Nephron (organoid): ENCODE data around the gene DOC2A.
"Not testable (repeated sequence)": the region's sequence is repeated elsewhere in the genome, so short reads cannot be mapped to it uniquely, and the experiment has no call there.

Source experiments
- H3K27ac Mint-ChIP-seq, 3 experiments: 2 replicates each; pipeline ENCODE4 v1.8.0; 2020; ENCODE audit warnings: mixed read lengths in 3 of 3, mild to moderate bottlenecking in 2 of 3, moderate library complexity in 1 of 3
- H3K27me3 Mint-ChIP-seq: 2 replicates; pipeline ENCODE4 v1.8.0; 2021; ENCODE audit warnings: low read depth, mild to moderate bottlenecking, moderate library complexity, mixed read lengths
- H3K36me3 Mint-ChIP-seq: 2 replicates; pipeline ENCODE4 v1.8.0; 2020; ENCODE audit warnings: low read depth, mixed read lengths
- H3K4me1 Mint-ChIP-seq: 2 replicates; pipeline ENCODE4 v1.8.0; 2020; ENCODE audit warnings: mixed read lengths
- H3K4me3 Mint-ChIP-seq, 3 experiments: 2 replicates each; pipeline ENCODE4 v1.8.0; 2020; ENCODE audit warnings: mild to moderate bottlenecking in 3 of 3, mixed read lengths in 3 of 3, moderate library complexity in 2 of 3
- H3K9me3 Mint-ChIP-seq: 2 replicates; pipeline ENCODE4 v1.8.0; 2020; ENCODE audit warnings: mixed read lengths
- CTCF ChIP-seq, 3 experiments: fragments of 200-600 bp; sonication (generic); IDR thresholded peaks; one replicate each; pipeline ENCODE4 v1.5.0; 2021; ENCODE audit warnings: antibody characterized with exemption in 3 of 3; ENCODE audit not compliant: unreplicated experiment in 3 of 3

Gene DOC2A

GRCh38 chr16:29961127-29961478 lies 49.7 kb downstream of the DOC2A start:
- no peaks in the 10 kb centered on the region for H3K9me3 Mint-ChIP-seq
- H3K27ac Mint-ChIP-seq, result peak overlapping the region; percentile 70 to 95 (median 89)
- H3K4me3 Mint-ChIP-seq, result peak overlapping the region; percentile 85 to 92 (median 88)
- H3K36me3 Mint-ChIP-seq, result peaks cover 16% of the 10 kb centered on the region
- no peaks in the 10 kb centered on the region for H3K27me3 Mint-ChIP-seq
- TF ChIP-seq CTCF (IDR thresholded peaks at IDR 0.05; ENCODE audit: unreplicated experiment in 3 of 3), result no peak
- H3K4me1 Mint-ChIP-seq, result peaks cover 12% of the 10 kb centered on the region

- peaks cover 12% of the 10 kb centered on the region for H3K4me1 Mint-ChIP-seq
- not testable (repeated sequence) for H3K9me3 Mint-ChIP-seq, H3K27ac Mint-ChIP-seq, H3K27me3 Mint-ChIP-seq
- peaks cover 11% of the 10 kb centered on the region for H3K36me3 Mint-ChIP-seq
- peak overlapping the region; percentile 36 to 70 (median 60) for H3K4me3 Mint-ChIP-seq
These were observed 51.0 kb downstream of the DOC2A start for GRCh38 chr16:29959821-29960220.

- Mint-ChIP-seq H3K27ac (no peak overlapping the region), H3K27me3 (no peaks in the 10 kb centered on the region), H3K9me3 (no peaks in the 10 kb centered on the region), H3K4me1 (peaks cover 12% of the 10 kb centered on the region), H3K4me3 (no peak overlapping the region), H3K36me3 (peaks cover 9% of the 10 kb centered on the region)
- TF ChIP-seq CTCF (IDR thresholded peaks at IDR 0.05; ENCODE audit: unreplicated experiment in 3 of 3), result no peak
These were observed 51.5 kb downstream of the DOC2A start for GRCh38 chr16:29959293-29959692.

- Mint-ChIP-seq H3K36me3 (peaks cover 9% of the 10 kb centered on the region), H3K27me3 (no peaks in the 10 kb centered on the region), H3K4me3 (no peak overlapping the region), H3K27ac (no peak overlapping the region), H3K9me3 (no peaks in the 10 kb centered on the region), H3K4me1 (peaks cover 12% of the 10 kb centered on the region)
- no peak for TF ChIP-seq CTCF (IDR thresholded peaks at IDR 0.05; ENCODE audit: unreplicated experiment in 3 of 3)
These were observed 52.1 kb downstream of the DOC2A start for GRCh38 chr16:29958756-29959155.
